Type B pancreatic cell (in vitro differentiated cells): ENCODE results near the gene ENKD1. TPM values are rescaled to one million over a fixed set of nuclear protein-coding genes. Genes with fewer than 3 reads are reported as not detected.
A peak's percentile ranks its signal among the peaks of the same experiment; 100 is the strongest.

ENCODE experiments used
- DNase-seq: peaks from one replicate; pipeline ENCODE4 v3.0.0; 2021; ENCODE audit warnings: mixed read lengths; ENCODE audit not compliant: unreplicated experiment; ENCODE audit errors: extremely low spot score
- H3K27ac Mint-ChIP-seq: 2 replicates; pipeline ENCODE4 v1.8.0; 2021; ENCODE audit warnings: mild to moderate bottlenecking, mixed read lengths
- H3K27me3 Mint-ChIP-seq: 2 replicates; pipeline ENCODE4 v1.8.0; 2021; ENCODE audit warnings: mixed read lengths
- H3K36me3 Mint-ChIP-seq: 2 replicates; pipeline ENCODE4 v1.8.0; 2021; ENCODE audit warnings: mixed read lengths
- H3K4me1 Mint-ChIP-seq: one replicate; pipeline ENCODE4 v1.8.0; 2021; ENCODE audit warnings: mixed read lengths; ENCODE audit not compliant: unreplicated experiment
- H3K4me3 Mint-ChIP-seq: 2 replicates; pipeline ENCODE4 v1.8.0; 2021; ENCODE audit warnings: mild to moderate bottlenecking, mixed read lengths
- H3K9me3 Mint-ChIP-seq: 2 replicates; pipeline ENCODE4 v1.8.0; 2021; ENCODE audit warnings: mixed read lengths
- CTCF ChIP-seq: fragments of 200-600 bp; sonication (generic); conservative IDR thresholded peaks from 2 replicates; pipeline ENCODE4 v1.5.0; 2021; ENCODE audit warnings: antibody characterized with exemption, mild to moderate bottlenecking
- total RNA-seq: library from RNA; stranded (reverse); gene quantifications from 2 replicates; pipeline ENCODE4 v1.2.1, GENCODE V29; 2021; ENCODE audit warnings: low replicate concordance

The ENKD1 gene
- total RNA-seq, 1 donor from 2014 or later, result 18.8 TPM

DNA sequence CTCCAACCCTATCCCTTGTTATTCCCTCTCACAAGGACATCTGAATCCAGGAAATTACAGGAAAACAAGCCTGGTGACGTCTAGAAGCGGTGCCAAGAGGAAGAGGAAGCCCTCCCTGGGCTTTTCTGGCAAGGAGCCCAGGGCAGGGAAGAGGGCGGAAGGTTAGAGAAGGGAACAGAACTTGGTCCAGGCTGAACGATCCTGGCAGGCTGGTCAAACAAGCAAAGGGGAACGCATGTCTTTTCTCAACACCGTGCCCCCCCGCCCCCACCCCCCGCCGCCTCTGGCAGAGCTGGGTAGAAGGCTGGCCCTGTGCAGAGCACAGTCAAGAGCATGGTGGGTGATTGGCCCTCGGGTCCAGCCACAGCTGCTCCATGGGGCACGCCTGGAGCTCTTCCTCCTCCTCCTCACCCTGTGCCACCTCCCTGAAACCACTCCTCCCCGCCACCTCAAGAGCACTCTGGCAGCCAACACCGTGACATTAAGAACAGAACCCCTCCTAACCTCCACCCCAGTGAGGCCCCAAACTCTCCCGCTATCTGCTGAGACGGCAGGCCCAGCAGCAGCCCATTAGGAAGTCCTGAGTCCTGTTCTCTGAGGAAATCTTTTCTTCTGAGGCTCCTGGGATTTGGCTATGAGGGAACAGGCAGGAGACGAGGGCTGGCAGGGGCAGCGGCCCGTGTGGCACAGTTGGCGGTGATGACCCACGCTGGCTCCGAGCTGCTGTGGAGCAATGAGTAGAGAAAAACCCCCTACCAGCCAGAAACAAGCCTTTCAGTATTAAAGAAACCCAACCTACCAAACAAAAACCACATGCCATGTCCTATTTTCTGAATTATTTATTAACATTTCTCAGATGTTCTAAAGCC is 7.4 kb upstream of the ENKD1 start:
- Mint-ChIP-seq H3K9me3 (no peaks in the 10 kb centered on the region), H3K4me3 (no peak overlapping the region), H3K27me3 (no peaks in the 10 kb centered on the region), H3K36me3 (no peaks in the 10 kb centered on the region), H3K4me1 (peaks cover 22% of the 10 kb centered on the region), H3K27ac (peak overlapping the region; percentile 21)
- no peak for TF ChIP-seq CTCF
- no peak for DNase-seq

GRCh38 chr16:67672739-67673662 is 6.5 kb upstream of the ENKD1 start:
- H3K36me3 Mint-ChIP-seq, result no peaks in the 10 kb centered on the region
- H3K4me1 Mint-ChIP-seq, result peaks cover 22% of the 10 kb centered on the region
- no peak overlapping the region for H3K4me3 Mint-ChIP-seq
- no peaks in the 10 kb centered on the region for H3K9me3 Mint-ChIP-seq
- peak; percentile 75 for TF ChIP-seq CTCF
- H3K27ac Mint-ChIP-seq, result peak overlapping the region; percentile 21
- H3K27me3 Mint-ChIP-seq, result no peaks in the 10 kb centered on the region
- no peak for DNase-seq

- Mint-ChIP-seq H3K27me3 (no peaks in the 10 kb centered on the region), H3K4me1 (peaks cover 22% of the 10 kb centered on the region), H3K9me3 (no peaks in the 10 kb centered on the region), H3K27ac (peak overlapping the region; percentile 21), H3K36me3 (no peaks in the 10 kb centered on the region), H3K4me3 (no peak overlapping the region)
- DNase-seq, result no peak
- no peak for TF ChIP-seq CTCF
Measured at GRCh38 chr16:67672306-67672705, 5.8 kb upstream of the ENKD1 start.

DNA sequence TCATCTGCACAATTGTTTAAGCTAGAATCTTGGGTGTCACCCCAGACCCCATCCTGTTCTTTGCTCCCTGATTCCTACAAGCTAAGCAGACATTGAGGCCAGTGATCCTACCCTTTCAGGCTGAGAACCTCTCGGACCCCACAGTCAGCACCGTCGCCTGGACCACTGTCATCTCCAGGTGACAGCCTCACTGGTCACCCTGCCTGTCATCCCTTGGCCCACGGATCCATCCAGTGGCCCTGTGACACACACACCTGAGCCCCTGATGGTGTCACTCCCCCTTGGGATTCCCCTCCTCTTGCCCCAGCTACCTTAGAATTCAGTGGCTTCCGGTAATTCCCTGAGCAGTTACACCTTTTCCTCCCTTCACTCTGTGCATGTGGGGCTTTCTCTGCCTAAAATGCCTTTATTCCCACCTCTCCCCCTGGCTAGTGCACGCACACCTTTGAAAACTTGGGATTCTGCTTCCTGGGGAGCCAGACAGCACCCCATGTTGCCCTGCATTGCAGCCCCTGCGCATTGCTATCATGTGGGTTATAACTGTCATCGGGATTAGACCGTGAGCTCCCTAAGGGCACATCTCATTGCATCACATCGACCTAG is 3.0 kb upstream of the ENKD1 start:
- no peaks in the 10 kb centered on the region for H3K9me3 Mint-ChIP-seq
- peaks cover 19% of the 10 kb centered on the region for H3K4me1 Mint-ChIP-seq
- no peak for TF ChIP-seq CTCF
- no peaks in the 10 kb centered on the region for H3K36me3 Mint-ChIP-seq
- H3K27me3 Mint-ChIP-seq, result no peaks in the 10 kb centered on the region
- peak overlapping the region; percentile 51 for H3K4me3 Mint-ChIP-seq
- no peak for DNase-seq
- H3K27ac Mint-ChIP-seq, result peak overlapping the region; percentile 46

DNA sequence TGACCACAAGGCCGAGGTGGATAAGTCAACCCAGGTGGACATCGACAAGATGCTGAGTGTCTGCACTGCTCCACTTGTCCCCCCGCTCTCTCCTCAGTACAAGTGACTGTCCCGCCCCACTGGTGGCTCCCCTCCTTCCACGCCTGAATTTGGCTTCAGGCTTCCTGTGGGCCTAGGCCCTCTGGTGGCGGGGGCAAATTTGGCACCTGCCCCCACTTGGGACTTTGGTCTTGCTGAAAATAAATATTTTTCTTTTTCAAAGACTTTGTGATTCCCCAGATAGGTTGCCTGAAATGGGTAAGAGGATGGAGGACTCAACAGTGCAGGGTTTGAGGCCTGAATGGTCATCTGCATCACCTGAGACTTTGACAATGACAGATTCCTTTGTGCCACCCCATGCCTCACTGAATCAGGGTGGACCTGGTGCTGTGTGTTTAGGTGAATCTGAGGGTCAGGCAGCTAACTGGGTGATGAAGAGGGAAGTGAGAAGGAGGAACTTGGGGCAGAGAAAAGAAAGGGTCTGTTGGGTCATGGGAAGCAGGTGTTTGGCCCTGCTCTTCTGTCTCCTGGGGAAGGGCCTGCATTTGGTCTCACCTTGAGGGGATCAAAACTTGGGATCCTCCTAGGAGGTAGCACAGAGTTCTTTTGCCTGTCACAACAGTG is 2.1 kb upstream of the ENKD1 start:
- no peak for TF ChIP-seq CTCF
- no peaks in the 10 kb centered on the region for H3K36me3 Mint-ChIP-seq
- H3K4me3 Mint-ChIP-seq, result peak overlapping the region; percentile 51
- H3K27me3 Mint-ChIP-seq, result no peaks in the 10 kb centered on the region
- H3K9me3 Mint-ChIP-seq, result no peaks in the 10 kb centered on the region
- peaks cover 17% of the 10 kb centered on the region for H3K4me1 Mint-ChIP-seq
- DNase-seq, result no peak
- peak overlapping the region; percentile 67 for H3K27ac Mint-ChIP-seq
